PC-9 (cell line): ENCODE measurements around the gene MS4A12. TPM values are rescaled to one million over a fixed set of nuclear protein-coding genes. Genes with fewer than 3 reads are reported as not detected.

Experiments used
- BruUV-seq: library from RNA; stranded (reverse); fragments of 400-500 nt; replicated peaks from 2 replicates; lab custom pipeline; 2021; lab: Mats Ljungman, UMichigan
- CTCF ChIA-PET: fragments of 300-600 bp; sonication (Branson Sonifier 250); formaldehyde crosslinking; loops from one replicate; lab custom pipeline; 2022; ENCODE audit warnings: antibody characterized with exemption; lab: Charles Lee
- POLR2A ChIA-PET: fragments of 300-600 bp; sonication (Branson Sonifier 250); formaldehyde crosslinking; loops from one replicate; lab custom pipeline; 2022; ENCODE audit warnings: antibody characterized with exemption; ENCODE audit not compliant: unreplicated experiment; lab: Charles Lee
- DNase-seq, 2 experiments: peaks; one replicate each; pipeline versions ENCODE4 v3.0.0 to v3.0.0-alpha.2; 2015 to 2022; ENCODE audit warnings: mixed read lengths in 1 of 2
- H2AFZ ChIP-seq: fragments of 200-600 bp; sonication (generic); 2 replicates; pipeline ENCODE4 v1.8.1; 2017; ENCODE audit warnings: antibody characterized with exemption
- H3F3A ChIP-seq: fragments of 200-600 bp; sonication (generic); 2 replicates; pipeline ENCODE4 v1.8.1; 2017; ENCODE audit warnings: antibody characterized with exemption, mild to moderate bottlenecking, low read depth; ENCODE audit not compliant: insufficient read depth
- H3K27ac ChIP-seq: fragments of 200-600 bp; sonication (generic); 2 replicates; pipeline ENCODE4 v1.6.1; 2016; ENCODE audit warnings: mixed run types
- H3K27me3 ChIP-seq: fragments of 200-600 bp; sonication (generic); 2 replicates; pipeline ENCODE4 v1.6.1; 2016; ENCODE audit warnings: low read depth, mixed run types; ENCODE audit not compliant: insufficient read depth
- H3K36me3 ChIP-seq: fragments of 200-600 bp; sonication (generic); 2 replicates; pipeline ENCODE4 v1.6.1; 2016; ENCODE audit warnings: low read depth, mixed run types
- H3K4me1 ChIP-seq: fragments of 200-600 bp; sonication (generic); replicated peaks from 2 replicates; pipeline ENCODE4 v1.6.1; 2016; ENCODE audit warnings: mixed run types; ENCODE audit not compliant: insufficient read depth
- H3K4me2 ChIP-seq: fragments of 200-600 bp; sonication (generic); 2 replicates; pipeline ENCODE4 v1.6.1; 2017; ENCODE audit warnings: mixed run types
- H3K4me3 ChIP-seq: fragments of 200-600 bp; sonication (generic); 2 replicates; pipeline ENCODE4 v1.6.1; 2016; ENCODE audit warnings: mixed run types
- H3K79me2 ChIP-seq: fragments of 200-600 bp; sonication (generic); 2 replicates; pipeline ENCODE4 v1.6.1; 2017; ENCODE audit warnings: low read depth, mixed run types
- H3K9me2 ChIP-seq: fragments of 200-600 bp; sonication (generic); 2 replicates; pipeline ENCODE4 v1.8.1; 2017; ENCODE audit warnings: mild to moderate bottlenecking; ENCODE audit not compliant: insufficient read depth
- H3K9me3 ChIP-seq: fragments of 200-600 bp; sonication (generic); 2 replicates; pipeline ENCODE4 v1.8.1; 2016; ENCODE audit warnings: low read depth; ENCODE audit not compliant: insufficient read depth
- H4K20me1 ChIP-seq: fragments of 200-600 bp; sonication (generic); 2 replicates; pipeline ENCODE4 v1.8.1; 2017; ENCODE audit not compliant: insufficient read depth
- EZH2 ChIP-seq: fragments of 200-600 bp; sonication (generic); IDR thresholded peaks from 2 replicates; pipeline ENCODE4 v1.8.0; 2017; ENCODE audit warnings: antibody characterized with exemption, low read depth
- intact Hi-C: fragments of 100-400 bp; cut with micrococcal nuclease; formaldehyde crosslinking; loops from one replicate; pipeline ENCODE4 v1.10.0; 2022; ENCODE audit not compliant: unreplicated experiment
- total RNA-seq: library from RNA; stranded (reverse); gene quantifications from 2 replicates; pipeline ENCODE4 v1.2.3, GENCODE V29; 2021
- TF ChIP-seq, protein P1 (sequence below): fragments of 200-600 bp; sonication (generic); conservative IDR thresholded peaks from 2 replicates; pipeline ENCODE4 v1.6.1; 2017; ENCODE audit warnings: mixed run types, antibody characterized with exemption, mild to moderate bottlenecking, moderate library complexity

MS4A12 gene
- total RNA-seq, 1 experiment from 2014 or later, result not detected

- no peaks in the 10 kb centered on the region for H4K20me1 ChIP-seq
- H3K36me3 ChIP-seq, result no peaks in the 10 kb centered on the region
- no peak for DNase-seq
- no peaks in the 10 kb centered on the region for H3K4me1 ChIP-seq
- no TSS peak for BruUV-seq
- H3K4me3 ChIP-seq, result no peak overlapping the region
- H3K9me3 ChIP-seq, result no peaks in the 10 kb centered on the region
- H3K27ac ChIP-seq, result no peak overlapping the region
- H3K4me2 ChIP-seq, result no peak overlapping the region
- ChIA-PET CTCF (no interaction called here), POLR2A (no interaction called here)
- no peaks in the 10 kb centered on the region for H3K9me2 ChIP-seq
- intact Hi-C loops, result no loop called here
- H3K79me2 ChIP-seq, result no peaks in the 10 kb centered on the region
- H3F3A ChIP-seq, result no peaks in the 10 kb centered on the region
- H3K27me3 ChIP-seq, result peaks cover 19% of the 10 kb centered on the region
- TF ChIP-seq EZH2, result no peak
- TF ChIP-seq, protein P1, sequence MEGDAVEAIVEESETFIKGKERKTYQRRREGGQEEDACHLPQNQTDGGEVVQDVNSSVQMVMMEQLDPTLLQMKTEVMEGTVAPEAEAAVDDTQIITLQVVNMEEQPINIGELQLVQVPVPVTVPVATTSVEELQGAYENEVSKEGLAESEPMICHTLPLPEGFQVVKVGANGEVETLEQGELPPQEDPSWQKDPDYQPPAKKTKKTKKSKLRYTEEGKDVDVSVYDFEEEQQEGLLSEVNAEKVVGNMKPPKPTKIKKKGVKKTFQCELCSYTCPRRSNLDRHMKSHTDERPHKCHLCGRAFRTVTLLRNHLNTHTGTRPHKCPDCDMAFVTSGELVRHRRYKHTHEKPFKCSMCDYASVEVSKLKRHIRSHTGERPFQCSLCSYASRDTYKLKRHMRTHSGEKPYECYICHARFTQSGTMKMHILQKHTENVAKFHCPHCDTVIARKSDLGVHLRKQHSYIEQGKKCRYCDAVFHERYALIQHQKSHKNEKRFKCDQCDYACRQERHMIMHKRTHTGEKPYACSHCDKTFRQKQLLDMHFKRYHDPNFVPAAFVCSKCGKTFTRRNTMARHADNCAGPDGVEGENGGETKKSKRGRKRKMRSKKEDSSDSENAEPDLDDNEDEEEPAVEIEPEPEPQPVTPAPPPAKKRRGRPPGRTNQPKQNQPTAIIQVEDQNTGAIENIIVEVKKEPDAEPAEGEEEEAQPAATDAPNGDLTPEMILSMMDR, result no peak
- no peak overlapping the region for H2AFZ ChIP-seq
Observed at GRCh38 chr11:60454212-60454611, 38.4 kb upstream of the MS4A12 start.

- no TSS peak for BruUV-seq
- TF ChIP-seq, protein P1, result no peak
- TF ChIP-seq EZH2, result no peak
- no peaks in the 10 kb centered on the region for H3K36me3 ChIP-seq
- ChIA-PET POLR2A (no interaction called here), CTCF (no interaction called here)
- no peak for DNase-seq
- no peak within 1 kb of the TSS for H3K27ac ChIP-seq
- no peak within 1 kb of the TSS for H3K4me3 ChIP-seq
- no peak within 1 kb of the TSS for H3K4me2 ChIP-seq
- no peaks in the 10 kb centered on the region for H4K20me1 ChIP-seq
- intact Hi-C loops, result no loop called here
- no peaks in the 10 kb centered on the region for H3K9me3 ChIP-seq
- H3F3A ChIP-seq, result no peaks in the 10 kb centered on the region
- H3K4me1 ChIP-seq, result no peaks in the 10 kb centered on the region
- no peak within 1 kb of the TSS for H2AFZ ChIP-seq
- peaks cover 24% of the 10 kb centered on the region for H3K27me3 ChIP-seq
- H3K79me2 ChIP-seq, result no peaks in the 10 kb centered on the region
- H3K9me2 ChIP-seq, result no peaks in the 10 kb centered on the region
Observed at GRCh38 chr11:60455531-60456042, 37.0 kb upstream of the MS4A12 start, which contains the start of gene MS4A1. Gene MS4A1, plus strand, starts transcription at chr11:60455847. Its CDS starts 6,528 bp downstream, at chr11:60462375.

- Histone ChIP-seq H3K79me2 (no peaks in the 10 kb centered on the region), H4K20me1 (no peaks in the 10 kb centered on the region), H3K27me3 (peaks cover 25% of the 10 kb centered on the region), H3K4me1 (no peaks in the 10 kb centered on the region), H3F3A (no peaks in the 10 kb centered on the region), H3K4me2 (no peak overlapping the region), H2AFZ (no peak overlapping the region), H3K4me3 (no peak overlapping the region), H3K9me3 (no peaks in the 10 kb centered on the region), H3K27ac (no peak overlapping the region), H3K36me3 (no peaks in the 10 kb centered on the region), H3K9me2 (no peaks in the 10 kb centered on the region)
- TF ChIP-seq EZH2, result no peak
- TF ChIP-seq, protein P1, result no peak
- CTCF ChIA-PET, result no interaction called here
- no TSS peak for BruUV-seq
- DNase-seq, result no peak
- POLR2A ChIA-PET, result no interaction called here
- intact Hi-C loops, result no loop called here
Observed at GRCh38 chr11:60457576-60457975, 35.0 kb upstream of the MS4A12 start.
